Activated CD8-positive, alpha-beta memory T cell treated with anti-CD3 and anti-CD28 coated beads for 24 hours (primary cell): ENCODE results near the gene HOXD11.

Experiments
- DNase-seq: peaks from one replicate; pipeline ENCODE4 v3.0.0-alpha.2; 2020

HOXD11 gene

DNA sequence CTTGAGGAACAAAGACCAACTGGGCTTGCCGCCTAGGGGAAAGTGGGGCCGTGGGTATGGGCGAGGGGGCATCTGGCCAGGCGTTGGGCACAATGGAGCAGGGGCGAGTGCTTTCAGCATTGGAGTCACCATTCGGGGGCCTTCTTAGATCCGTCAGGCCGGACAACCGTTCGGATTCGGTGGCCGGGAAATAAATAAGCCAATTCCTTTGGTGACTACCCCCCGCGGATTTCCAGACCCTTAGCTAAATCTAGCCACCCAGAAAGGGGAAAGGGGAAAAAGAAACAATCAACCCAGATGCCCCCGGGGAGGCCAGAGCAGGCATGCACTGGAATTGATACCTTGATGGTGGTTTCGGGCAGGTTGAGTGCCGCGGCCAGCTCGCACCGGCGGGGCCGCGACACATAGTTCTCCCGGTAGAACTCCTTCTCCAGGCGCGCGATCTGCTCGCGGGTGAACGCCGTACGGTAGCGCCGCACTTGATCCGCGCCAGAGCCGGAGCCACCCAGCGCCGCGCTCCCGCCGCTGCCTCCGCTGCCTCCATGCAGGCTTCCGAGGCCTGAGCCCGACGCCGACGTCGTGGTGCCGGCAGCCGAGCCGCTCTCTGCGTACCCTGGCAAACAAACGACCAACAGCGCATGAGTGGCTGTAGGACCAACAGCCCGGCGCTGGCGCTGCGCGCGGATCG, 25.1 kb upstream of the HOXD11 start:
- DNase-seq: peak; percentile 57

GRCh38 chr2:176082525-176082823, 24.6 kb upstream of the HOXD11 start:
- DNase-seq: no peak

GRCh38 chr2:176082824-176083751, 24.0 kb upstream of the HOXD11 start:
- no peak for DNase-seq

- DNase-seq: no peak
Measured at GRCh38 chr2:176083796-176084261, 23.3 kb upstream of the HOXD11 start, which contains the start of gene EVX2. EVX2 (minus strand) TSS chr2:176083962; CDS start chr2:176083776, 186 bp downstream.

DNA sequence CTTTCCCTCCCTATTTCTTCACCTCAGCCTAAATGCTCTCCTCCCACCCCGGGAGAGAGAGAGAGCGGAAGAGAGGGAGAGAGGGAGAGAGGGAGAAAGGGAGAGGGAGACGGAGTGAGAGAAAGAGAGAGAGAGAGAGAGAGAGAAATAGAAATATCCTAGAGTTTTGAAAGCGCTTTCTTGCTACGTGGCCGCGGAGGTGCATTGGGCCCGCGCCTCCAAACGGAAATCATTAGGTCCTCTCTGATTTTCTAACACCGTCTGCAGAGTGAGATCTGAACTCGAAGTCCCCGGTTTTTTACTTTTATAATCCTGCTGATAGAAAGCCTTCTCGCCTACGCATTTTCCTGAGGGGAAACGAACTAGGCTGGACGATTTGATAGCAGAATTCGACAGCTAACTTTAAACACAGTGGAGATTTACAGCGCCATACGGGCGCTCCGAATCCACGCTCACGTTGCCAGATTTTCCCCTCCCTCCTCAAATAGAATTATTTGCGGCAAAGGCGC, 22.4 kb upstream of the HOXD11 start:
- DNase-seq: no peak

DNA sequence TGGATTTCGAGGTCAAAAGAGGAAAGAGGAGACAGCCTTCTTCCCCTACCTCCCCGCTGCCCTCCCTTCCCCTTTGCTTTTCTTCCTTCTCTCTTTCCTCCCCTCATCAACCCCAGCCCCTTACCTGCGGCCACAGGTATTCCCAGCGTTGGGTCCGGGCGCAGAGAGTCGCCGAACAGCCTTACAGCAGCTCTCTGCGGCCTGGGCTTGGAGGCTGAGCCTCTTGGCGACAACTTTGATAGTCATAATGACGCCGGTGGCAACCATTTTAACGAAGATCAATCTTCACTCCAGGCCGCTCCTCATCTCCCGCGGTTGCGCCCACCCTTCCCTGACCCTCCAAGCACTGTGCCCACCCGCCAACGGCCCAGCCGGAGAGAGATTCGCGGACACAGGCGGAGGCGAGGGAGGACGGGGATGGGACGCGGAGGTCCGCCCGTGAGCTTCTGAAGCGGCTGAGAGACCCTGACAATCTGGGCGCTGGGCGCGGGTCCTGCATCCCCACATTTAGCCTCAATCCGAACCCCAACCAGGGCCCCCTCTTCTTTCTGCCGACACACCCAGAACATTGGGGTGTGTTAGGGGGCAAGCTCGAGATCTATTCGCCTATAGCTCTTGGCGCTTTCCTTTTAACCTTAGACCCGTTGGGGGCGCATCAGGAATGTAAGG, 21.8 kb upstream of the HOXD11 start:
- DNase-seq: peak; percentile 55

- DNase-seq: peak; percentile 52
Measured at GRCh38 chr2:176085861-176086771, 21.0 kb upstream of the HOXD11 start.

DNA sequence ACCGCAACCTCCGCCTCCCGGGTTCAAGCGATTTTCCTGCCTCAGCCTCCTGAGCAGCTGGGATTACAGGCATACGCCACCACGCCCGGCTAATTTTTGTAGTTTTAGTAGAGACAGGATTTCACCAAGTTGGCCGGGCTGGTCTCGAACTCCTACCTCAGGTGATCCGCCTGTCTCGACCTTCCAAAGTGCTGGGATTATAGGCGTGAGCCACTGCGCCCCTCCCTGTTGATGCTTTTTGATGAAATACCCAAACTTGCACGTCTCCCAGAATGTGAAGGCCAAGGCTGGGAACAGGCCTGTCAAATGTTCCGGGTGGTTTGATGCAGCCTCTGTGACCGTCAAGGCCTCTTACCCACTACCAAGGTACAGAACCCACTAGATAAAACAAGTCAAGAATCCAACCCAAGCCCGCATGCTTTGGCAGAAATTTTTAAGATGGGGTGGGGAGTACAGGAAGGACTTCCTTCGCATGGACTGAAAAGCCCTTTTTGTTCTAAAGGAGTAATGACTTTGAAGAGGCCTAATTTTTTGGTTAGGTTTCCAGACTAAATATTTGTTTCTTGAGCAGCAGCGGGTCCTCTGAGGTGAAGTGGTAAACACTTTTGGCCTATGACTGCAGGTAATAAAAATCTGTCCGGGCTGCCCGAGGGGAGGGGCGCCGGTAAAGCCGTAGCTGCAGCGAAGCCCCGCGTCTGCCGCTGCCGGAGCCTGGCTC, 19.6 kb upstream of the HOXD11 start:
- no peak for DNase-seq

DNA sequence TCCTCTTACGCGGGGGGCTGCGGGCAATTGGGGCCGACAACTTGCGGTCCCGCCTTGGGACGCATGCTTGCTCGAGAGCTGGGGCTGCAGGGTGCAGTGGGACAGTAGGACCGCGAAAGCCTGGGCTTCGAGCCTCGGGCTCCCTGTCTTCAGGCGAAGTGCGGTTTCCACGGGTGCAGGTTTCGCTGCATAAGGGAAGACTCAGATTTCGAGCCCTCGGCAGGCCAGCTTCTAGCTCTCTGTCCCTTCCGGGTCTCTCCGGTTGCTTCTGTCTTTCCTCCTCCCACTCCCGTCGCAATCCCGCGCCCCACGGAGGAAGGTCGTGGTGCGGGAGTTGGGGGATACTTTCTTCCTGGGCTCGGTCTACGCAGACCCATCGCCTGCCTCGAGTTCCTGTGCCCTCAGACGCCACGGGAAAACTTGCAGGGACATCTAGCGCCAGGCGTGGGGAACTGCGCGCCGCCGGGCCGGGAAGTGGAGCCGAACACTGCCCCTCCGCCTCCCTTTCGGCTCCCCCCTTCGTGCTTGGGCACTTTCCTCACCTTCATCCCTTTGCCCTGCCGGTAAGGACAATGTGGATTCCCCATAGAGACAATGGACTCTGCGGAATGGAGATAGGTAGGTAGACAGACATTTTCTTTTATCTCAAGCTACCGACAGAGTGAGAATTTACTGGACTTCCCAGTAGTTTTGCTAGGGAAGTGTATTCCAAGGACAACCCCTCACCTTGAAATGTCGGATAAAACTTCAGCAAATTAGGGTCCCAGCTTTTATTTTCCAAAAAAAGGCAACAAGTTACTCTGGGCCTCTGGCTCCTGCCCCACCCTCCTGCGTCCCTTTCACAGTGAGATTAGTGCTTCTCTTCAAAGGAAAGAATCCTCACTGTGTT, 18.8 kb upstream of the HOXD11 start:
- DNase-seq: peak; percentile 63

GRCh38 chr2:176088937-176089842, 17.9 kb upstream of the HOXD11 start:
- no peak for DNase-seq

DNA sequence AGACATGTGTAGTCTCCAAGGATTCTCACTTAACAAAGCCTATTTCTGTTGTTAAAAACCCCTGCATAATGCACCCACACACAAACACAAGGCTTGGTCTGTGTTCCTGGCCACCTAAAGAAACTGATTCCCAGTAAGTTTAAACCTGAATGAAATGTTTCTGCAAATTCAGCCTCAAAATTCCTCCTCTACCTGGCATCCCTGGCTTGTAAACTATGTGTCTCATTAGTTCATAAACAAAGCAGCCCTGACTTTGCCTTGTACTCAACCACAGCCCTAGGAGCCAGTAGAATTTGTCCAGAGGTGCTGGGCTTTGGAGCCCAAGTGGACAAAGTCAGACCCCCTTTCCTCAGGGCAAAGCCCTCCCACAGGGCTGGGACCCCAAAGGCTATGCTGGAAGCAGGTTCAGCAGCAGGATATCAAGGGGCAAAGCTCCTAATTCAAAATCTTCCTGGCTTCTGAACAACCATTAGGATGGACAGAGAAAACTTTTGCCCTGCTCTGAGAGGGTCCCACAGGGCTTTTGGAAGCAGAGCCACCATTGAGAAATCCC, 17.2 kb upstream of the HOXD11 start:
- no peak for DNase-seq

GRCh38 chr2:176090862-176091261, 16.2 kb upstream of the HOXD11 start:
- no peak for DNase-seq

- peak; percentile 51 for DNase-seq
Measured at GRCh38 chr2:176091329-176092258, 15.5 kb upstream of the HOXD11 start.

- peak; percentile 58 for DNase-seq
Measured at GRCh38 chr2:176092270-176093144, 14.6 kb upstream of the HOXD11 start, which contains the start of gene HOXD13. HOXD13 (plus strand) TSS chr2:176092721; CDS start chr2:176092891, 170 bp downstream.

DNA sequence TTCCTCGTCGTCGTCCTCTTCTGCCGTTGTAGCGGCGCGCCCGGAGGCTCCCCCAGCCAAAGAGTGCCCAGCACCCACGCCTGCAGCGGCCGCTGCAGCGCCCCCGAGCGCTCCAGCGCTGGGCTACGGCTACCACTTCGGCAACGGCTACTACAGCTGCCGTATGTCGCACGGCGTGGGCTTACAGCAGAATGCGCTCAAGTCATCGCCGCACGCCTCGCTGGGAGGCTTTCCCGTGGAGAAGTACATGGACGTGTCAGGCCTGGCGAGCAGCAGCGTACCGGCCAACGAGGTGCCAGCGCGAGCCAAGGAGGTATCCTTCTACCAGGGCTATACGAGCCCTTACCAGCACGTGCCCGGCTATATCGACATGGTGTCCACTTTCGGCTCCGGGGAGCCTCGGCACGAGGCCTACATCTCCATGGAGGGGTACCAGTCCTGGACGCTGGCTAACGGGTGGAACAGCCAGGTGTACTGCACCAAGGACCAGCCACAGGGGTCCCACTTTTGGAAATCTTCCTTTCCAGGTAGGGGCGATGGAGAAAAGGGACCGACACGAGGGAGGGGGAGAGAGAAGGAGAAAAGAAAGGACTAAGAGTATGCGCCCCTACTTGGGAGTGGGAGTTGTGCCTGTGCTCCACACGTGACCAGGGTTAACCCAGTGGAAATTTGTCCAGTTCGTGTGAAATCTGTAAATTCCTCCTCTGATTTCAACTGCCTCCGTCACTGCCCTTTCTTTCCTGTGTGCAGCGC, 13.8 kb upstream of the HOXD11 start:
- DNase-seq: no peak

- no peak for DNase-seq
Measured at GRCh38 chr2:176093898-176094249, 13.2 kb upstream of the HOXD11 start.
